GM12864 (cell line): ENCODE results near the gene BYSL.

Source experiments
- DNase-seq: peaks from one replicate; pipeline ENCODE4 v3.0.0-alpha.2; 2011; ENCODE audit warnings: low read depth
- H3K4me3 ChIP-seq: 2 replicates; pipeline ENCODE4 v1.5.1; 2011; ENCODE audit warnings: mild to moderate bottlenecking, low read depth, low read length, control low read depth
- TF ChIP-seq, protein P1 (sequence below): IDR thresholded peaks from 2 replicates; pipeline ENCODE4 v1.5.1; 2011; ENCODE audit warnings: low read depth, mild to moderate bottlenecking, moderate library complexity, low read length, control low read depth, inconsistent platforms; ENCODE audit errors: missing control alignments

The BYSL gene

DNA sequence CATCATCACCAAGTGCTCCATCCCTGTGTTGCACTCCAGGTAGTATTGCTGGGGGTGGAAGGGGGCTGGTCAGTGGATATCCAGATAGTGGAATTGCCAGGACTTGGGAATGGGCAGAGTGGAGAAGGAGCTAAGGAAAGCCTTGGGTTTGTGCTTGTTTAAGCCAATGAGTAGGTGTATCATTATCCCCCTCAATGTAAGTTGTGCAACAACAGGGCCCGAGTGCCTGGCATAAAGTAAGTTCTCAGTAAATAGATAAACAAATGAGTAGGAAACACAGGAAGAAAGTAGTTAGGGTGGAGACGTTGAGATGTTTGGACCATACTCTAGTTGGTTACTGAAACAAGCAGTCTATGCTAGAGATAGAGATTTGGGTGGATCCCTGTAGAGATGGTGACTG, 10.5 kb downstream of the BYSL start:
- DNase-seq = no peak
- H3K4me3 ChIP-seq = no peak overlapping the region
- TF ChIP-seq, protein P1, sequence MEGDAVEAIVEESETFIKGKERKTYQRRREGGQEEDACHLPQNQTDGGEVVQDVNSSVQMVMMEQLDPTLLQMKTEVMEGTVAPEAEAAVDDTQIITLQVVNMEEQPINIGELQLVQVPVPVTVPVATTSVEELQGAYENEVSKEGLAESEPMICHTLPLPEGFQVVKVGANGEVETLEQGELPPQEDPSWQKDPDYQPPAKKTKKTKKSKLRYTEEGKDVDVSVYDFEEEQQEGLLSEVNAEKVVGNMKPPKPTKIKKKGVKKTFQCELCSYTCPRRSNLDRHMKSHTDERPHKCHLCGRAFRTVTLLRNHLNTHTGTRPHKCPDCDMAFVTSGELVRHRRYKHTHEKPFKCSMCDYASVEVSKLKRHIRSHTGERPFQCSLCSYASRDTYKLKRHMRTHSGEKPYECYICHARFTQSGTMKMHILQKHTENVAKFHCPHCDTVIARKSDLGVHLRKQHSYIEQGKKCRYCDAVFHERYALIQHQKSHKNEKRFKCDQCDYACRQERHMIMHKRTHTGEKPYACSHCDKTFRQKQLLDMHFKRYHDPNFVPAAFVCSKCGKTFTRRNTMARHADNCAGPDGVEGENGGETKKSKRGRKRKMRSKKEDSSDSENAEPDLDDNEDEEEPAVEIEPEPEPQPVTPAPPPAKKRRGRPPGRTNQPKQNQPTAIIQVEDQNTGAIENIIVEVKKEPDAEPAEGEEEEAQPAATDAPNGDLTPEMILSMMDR = no peak

DNA sequence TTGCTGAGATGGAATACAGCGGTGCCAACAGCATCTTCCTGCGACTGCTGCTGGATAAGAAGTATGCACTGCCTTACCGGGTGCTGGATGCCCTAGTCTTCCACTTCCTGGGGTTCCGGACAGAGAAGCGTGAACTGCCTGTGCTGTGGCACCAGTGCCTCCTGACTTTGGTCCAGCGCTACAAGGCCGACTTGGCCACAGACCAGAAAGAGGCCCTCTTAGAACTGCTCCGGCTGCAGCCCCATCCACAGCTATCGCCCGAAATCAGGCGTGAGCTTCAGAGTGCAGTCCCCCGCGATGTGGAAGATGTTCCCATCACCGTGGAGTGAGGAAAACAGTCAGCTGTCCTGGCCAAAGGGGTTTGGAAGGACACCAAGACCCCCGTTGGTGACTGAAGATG, 11.1 kb downstream of the BYSL start:
- no peak for DNase-seq
- TF ChIP-seq, protein P1 = no peak

DNA sequence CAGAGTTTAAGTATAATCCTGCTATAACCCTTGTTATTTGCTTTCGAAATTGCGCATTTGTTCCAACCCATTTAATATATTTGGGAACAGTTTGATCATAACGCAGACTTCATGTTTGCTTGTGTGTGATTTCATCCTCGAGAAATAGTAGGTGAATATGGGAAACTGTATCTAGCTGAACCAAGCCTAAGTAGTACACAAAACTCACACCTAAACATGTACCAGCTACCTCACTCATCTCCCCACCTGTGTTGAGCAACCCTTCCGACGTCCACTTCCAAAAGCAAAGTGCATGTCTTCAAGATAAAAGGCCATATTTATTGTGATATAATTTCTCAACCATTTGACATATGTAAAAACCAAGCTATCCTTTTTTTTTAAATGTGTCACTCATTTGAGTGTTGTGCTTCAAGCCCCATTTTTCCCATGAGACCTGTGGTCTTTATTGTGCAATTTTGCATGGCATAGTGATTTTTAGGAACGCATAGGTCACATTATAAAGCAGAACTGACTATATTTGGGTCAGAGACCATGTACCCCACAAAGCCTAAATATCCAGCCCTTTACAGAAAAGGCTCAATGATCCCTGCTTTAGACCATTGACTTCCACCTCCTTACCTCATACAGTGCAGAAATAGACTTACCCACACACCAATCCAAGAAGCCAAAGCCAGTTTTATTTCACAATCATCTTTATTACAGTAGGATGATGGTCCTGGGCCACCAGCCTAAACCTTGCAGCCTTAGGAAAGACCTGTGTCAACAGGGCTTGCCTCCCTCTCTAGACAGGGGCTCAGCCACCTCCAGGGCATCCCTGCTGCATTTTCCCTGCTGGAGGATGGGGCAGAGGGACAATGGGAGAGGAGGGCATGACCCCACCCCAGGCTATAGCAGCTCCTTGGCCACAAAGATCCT, 13.2 kb downstream of the BYSL start:
- TF ChIP-seq, protein P1 = no peak
- no peak overlapping the region for H3K4me3 ChIP-seq
- no peak for DNase-seq

More for the DNA sequence above, 11.1 kb downstream of the BYSL start:
- no peak overlapping the region for H3K4me3 ChIP-seq

DNA sequence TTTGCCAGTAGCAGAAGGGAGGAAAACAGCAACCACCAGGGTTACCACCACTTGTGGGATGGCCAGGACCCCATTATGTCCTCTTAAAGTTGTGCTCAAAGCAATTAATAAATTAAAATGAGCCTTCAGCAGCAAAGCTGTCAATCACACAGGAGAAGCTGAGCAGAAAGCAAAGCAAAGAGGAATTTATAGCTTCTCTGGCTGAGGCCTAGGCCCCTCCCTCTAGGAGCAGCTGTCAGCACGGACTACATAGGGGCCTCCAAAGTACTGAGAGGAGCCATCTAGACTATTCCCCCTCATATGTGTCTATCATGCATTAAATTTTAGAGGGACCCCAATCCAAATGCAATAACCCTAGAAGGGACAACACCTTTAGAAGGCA, 13.9 kb downstream of the BYSL start:
- H3K4me3 ChIP-seq = no peak overlapping the region
- TF ChIP-seq, protein P1 = peak; percentile 1
- DNase-seq = no peak

DNA sequence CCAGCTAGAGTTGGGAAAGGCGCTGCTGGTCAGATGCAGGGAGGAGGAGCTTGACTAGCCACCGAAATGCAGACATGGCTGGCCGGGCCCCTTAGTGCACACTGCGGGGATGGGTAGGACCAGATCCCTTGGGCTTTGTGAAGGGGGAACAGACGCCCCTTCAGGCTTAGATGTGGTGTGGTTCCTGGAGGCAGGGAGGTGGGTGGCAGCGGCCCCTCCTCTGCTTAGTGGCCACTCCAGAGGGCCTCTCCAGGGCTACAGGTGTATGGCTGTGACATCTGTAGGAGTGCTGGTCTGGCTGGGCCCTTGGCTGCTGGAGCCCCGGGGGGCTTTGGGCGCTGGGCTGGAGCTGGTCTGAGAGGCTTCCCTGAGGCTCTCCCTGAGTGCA, 14.4 kb downstream of the BYSL start:
- no peak for DNase-seq
- TF ChIP-seq, protein P1 = no peak
- no peak overlapping the region for H3K4me3 ChIP-seq

DNA sequence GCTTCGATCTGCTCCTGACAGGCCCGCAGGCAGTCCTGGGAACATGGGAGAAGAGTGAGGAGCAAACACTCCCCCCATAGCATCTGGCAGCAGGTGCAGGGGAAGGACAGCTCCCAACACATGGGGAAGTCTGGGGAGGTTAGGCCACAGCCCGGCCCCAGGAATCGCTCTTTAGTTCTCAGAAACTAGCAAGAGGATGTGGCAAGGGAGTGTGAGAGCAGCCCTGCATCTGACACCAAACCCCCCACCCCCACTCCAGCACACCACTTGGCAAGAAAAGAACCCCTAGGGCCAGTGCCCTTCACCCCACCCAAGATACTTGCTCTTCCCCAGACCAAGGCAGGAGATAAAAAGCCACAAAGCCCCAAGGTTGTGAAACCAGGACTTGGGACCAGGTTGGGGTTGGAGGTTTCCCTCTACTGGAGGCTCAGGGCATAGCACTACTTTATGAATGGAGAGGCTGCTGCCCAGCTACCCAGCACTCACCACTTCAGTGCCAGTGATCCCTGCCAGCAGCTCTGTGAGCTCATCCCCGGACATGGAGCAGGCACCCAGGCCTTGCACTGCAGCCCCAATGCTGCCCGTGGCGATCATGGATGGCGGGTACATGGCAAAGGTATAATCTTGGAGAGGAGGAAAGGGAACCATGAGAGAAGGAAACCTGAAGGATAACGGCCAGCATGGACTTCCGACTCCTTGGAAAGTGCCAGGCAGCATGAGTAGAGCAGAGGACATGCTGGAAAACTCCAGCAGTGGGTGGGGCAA, 15.0 kb downstream of the BYSL start:
- peak; percentile 52 for DNase-seq
- TF ChIP-seq, protein P1 = peak; percentile 93
- no peak overlapping the region for H3K4me3 ChIP-seq

DNA sequence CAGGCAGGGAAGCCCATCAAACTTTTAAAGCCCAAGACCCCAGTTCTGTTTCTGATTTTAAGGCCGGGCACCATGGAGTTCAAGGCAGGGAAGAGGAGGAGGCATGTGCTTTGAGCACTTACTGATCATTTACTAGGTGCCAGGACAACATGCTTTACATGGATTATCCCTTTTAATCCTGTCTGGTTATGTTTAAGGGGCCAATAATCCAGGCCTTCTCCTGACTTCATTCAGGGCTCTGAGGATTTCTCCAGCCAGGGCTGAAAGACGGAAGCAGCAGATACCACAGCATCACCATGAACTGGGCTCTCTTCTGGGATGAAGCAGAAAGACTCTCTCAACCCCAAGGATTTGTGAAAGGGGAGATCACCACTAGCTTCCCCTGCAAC, 16.2 kb downstream of the BYSL start:
- no peak for DNase-seq
- TF ChIP-seq, protein P1 = no peak
- H3K4me3 ChIP-seq = no peak overlapping the region
